ENCODE data around the gene SYT13. TPM values are rescaled to one million over a fixed set of nuclear protein-coding genes. Genes with fewer than 3 reads are reported as not detected.

Gene SYT13
- total and polyA plus RNA-seq, 10 of the 15 experiments (the other 5 are each of a cell fraction or from before 2014, with no cell fraction given), result not detected

GRCh38 chr11:45223496-45223895 is 62.6 kb downstream of the SYT13 start:
- CTCF ChIA-PET, result interaction anchor here (1.2 kb wide), 1 partner anchor 10 kb away, joined by 3 read pairs; no protein-coding TSS in a partner anchor
- no peaks in the 10 kb centered on the region for H3K4me1 ChIP-seq (ENCODE audit: control insufficient read depth, insufficient read depth, low read length)
- no peaks in the 10 kb centered on the region for H3K27me3 ChIP-seq (replicated peaks in 1 of 2; ENCODE audit: control insufficient read depth in 2 of 2, insufficient read depth in 2 of 2, low read length in 1 of 2)
- BruUV-seq (replicated peaks), result no TSS peak
- FAIRE-seq (no peak), ATAC-seq (no peak), DNase-seq (ENCODE audit: low read depth, low spot score) (no peak)
- H3K9me3 ChIP-seq (replicated peaks; ENCODE audit: control insufficient read depth, insufficient read depth, low read length), result no peaks in the 10 kb centered on the region
- H3K4me3 ChIP-seq, result no peak overlapping the region
- no peak overlapping the region for H3K4me2 ChIP-seq (ENCODE audit: control insufficient read depth, insufficient read depth)
- POLR2A ChIA-PET, result no interaction called here
- H3K27ac ChIP-seq (ENCODE audit: control insufficient read depth, insufficient read depth), result no peak overlapping the region
- 42% methylated on average over 5 of the region's 5 CpGs for WGBS (ENCODE audit: insufficient coverage, insufficient replicate concordance, low lambda C conversion rate, missing lambda C conversion rate)
- H3K79me2 ChIP-seq (ENCODE audit: control insufficient read depth, insufficient read depth, low read length), result no peaks in the 10 kb centered on the region
- TF ChIP-seq KDM1A (IDR thresholded peaks at IDR 0.05; ENCODE audit: borderline replicate concordance) (no peak), ZNF687 (IDR thresholded peaks at IDR 0.05) (no peak), SREBF1 (IDR thresholded peaks at IDR 0.05; ENCODE audit: low read length) (no peak), ZNF622 (IDR thresholded peaks at IDR 0.05) (no peak), STAT1 (conservative IDR thresholded peaks at IDR 0.05) (no peak), ATF3 (IDR thresholded peaks at IDR 0.05; ENCODE audit: borderline replicate concordance, extremely low read depth, low read depth, low read length) (no peak), HDAC2 (IDR thresholded peaks at IDR 0.05) (no peak), MEF2B (IDR thresholded peaks at IDR 0.05; ENCODE audit: partially characterized antibody, poor library complexity, severe bottlenecking) (no peak), SMC3 (IDR thresholded peaks at IDR 0.05; ENCODE audit: borderline replicate concordance, low read length) (no peak)
- TF ChIP-seq, protein P1, sequence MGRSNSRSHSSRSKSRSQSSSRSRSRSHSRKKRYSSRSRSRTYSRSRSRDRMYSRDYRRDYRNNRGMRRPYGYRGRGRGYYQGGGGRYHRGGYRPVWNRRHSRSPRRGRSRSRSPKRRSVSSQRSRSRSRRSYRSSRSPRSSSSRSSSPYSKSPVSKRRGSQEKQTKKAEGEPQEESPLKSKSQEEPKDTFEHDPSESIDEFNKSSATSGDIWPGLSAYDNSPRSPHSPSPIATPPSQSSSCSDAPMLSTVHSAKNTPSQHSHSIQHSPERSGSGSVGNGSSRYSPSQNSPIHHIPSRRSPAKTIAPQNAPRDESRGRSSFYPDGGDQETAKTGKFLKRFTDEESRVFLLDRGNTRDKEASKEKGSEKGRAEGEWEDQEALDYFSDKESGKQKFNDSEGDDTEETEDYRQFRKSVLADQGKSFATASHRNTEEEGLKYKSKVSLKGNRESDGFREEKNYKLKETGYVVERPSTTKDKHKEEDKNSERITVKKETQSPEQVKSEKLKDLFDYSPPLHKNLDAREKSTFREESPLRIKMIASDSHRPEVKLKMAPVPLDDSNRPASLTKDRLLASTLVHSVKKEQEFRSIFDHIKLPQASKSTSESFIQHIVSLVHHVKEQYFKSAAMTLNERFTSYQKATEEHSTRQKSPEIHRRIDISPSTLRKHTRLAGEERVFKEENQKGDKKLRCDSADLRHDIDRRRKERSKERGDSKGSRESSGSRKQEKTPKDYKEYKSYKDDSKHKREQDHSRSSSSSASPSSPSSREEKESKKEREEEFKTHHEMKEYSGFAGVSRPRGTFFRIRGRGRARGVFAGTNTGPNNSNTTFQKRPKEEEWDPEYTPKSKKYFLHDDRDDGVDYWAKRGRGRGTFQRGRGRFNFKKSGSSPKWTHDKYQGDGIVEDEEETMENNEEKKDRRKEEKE (IDR thresholded peaks at IDR 0.05), result no peak
- H3K9ac ChIP-seq (ENCODE audit: control insufficient read depth, insufficient read depth, low read length), result no peak overlapping the region
- in situ Hi-C loops (cut with MboI), result no loop called here
- no peaks in the 10 kb centered on the region; a peak in 1 of 4 replicates for H3K36me3 ChIP-seq (ENCODE audit: control insufficient read depth in 2 of 2, insufficient read depth in 2 of 2, low read length in 1 of 2)
- no peaks in the 10 kb centered on the region for H4K20me1 ChIP-seq (ENCODE audit: control insufficient read depth, insufficient read depth)
- intact Hi-C loops (cut with micrococcal nuclease; ENCODE audit: unreplicated experiment), result no loop called here
- RAD21 ChIA-PET (ENCODE audit: unreplicated experiment), result no interaction called here
- no peak overlapping the region for H2AFZ ChIP-seq (ENCODE audit: control insufficient read depth, low read depth, low read length)
- SMC1A ChIA-PET (ENCODE audit: uncharacterized antibody, unreplicated experiment), result no interaction called here

Data from GM12878 (cell line).